HepG2 (cell line): Measurements from ENCODE around the gene VPS18. TPM values are rescaled to one million over a fixed set of nuclear protein-coding genes. Genes with fewer than 3 reads are reported as not detected.

Experiments
- GFI1 ChIP-seq: sonication (generic); formaldehyde crosslinking; IDR thresholded peaks from 2 replicates; pipeline ENCODE4 v1.5.0; 2020; ENCODE audit warnings: missing genetic modification reagents, mild to moderate bottlenecking, borderline replicate concordance
- ISL2 ChIP-seq: sonication (generic); formaldehyde crosslinking; IDR thresholded peaks from 2 replicates; pipeline ENCODE4 v1.5.0; 2020; ENCODE audit warnings: missing genetic modification reagents
- SRY ChIP-seq: sonication (generic); formaldehyde crosslinking; IDR thresholded peaks from 2 replicates; pipeline ENCODE4 v1.8.0; 2022; ENCODE audit warnings: mild to moderate bottlenecking, missing genetic modification reagents
- polyA plus RNA-seq, 8 experiments: library from polyadenylated mRNA; depleted of rRNA in 3 of 8; stranded (reverse) in 7 of 8; unstranded in 1 of 8; fragments of >200 nt; fragmentation: Illumina TruSeq in 4 of 8; extraction: Trizol in 4 of 8; gene quantifications; 2 replicates each; pipeline versions ENCODE4 v1.2.1 to v1.2.3, GENCODE V29; 2011 to 2016; ENCODE audit warnings: low read depth in 4 of 8, missing spikeins in 1 of 8, mixed read lengths in 1 of 8; ENCODE audit not compliant: insufficient read depth in 1 of 8
- total RNA-seq, 5 experiments: library from RNA; depleted of rRNA; stranded (reverse); fragments of >200 nt; fragmentation: Illumina TruSeq; extraction: Trizol; gene quantifications; 2 replicates each; pipeline ENCODE4 v1.2.3, GENCODE V29; 2016; ENCODE audit warnings: low read depth in 1 of 5
- TF ChIP-seq, protein P1 (sequence below): sonication (generic); formaldehyde crosslinking; IDR thresholded peaks from 2 replicates; pipeline ENCODE4 v1.4.0; 2020; ENCODE audit warnings: missing genetic modification reagents
- TF ChIP-seq, protein P2 (sequence below): sonication (generic); formaldehyde crosslinking; IDR thresholded peaks from 2 replicates; pipeline ENCODE4 v1.4.0; 2020; ENCODE audit warnings: missing genetic modification reagents, borderline replicate concordance

Gene VPS18
- total and polyA plus RNA-seq, 2 of the 13 experiments (the other 11 are each of a cell fraction or from before 2014, with no cell fraction given) = 5.8 to 17.0 TPM

DNA sequence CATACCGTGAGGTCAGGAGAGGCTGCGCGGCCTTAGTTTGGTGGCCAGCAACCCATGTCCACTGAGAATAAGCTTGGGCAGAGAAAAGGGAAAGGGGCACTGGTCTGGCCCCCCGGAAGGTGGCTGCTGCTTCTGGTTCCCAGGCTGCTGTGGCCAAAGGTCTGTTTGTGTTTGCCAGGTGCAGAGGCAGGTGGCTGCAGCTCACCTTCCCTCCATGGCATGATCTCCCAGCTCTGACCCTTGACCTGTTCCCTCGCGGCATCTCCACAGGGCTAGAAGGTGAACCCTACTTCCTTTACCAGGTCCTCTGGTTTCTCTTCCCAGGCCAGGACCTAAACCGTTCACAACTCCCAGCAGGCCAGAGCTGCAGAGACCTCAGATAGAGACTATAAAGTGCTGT lies 13.8 kb downstream of the VPS18 start (continued):
- TF ChIP-seq ISL2 (CRISPR knock-in tag) (no peak), GFI1 (no peak), SRY (no peak)
- TF ChIP-seq, protein P1, sequence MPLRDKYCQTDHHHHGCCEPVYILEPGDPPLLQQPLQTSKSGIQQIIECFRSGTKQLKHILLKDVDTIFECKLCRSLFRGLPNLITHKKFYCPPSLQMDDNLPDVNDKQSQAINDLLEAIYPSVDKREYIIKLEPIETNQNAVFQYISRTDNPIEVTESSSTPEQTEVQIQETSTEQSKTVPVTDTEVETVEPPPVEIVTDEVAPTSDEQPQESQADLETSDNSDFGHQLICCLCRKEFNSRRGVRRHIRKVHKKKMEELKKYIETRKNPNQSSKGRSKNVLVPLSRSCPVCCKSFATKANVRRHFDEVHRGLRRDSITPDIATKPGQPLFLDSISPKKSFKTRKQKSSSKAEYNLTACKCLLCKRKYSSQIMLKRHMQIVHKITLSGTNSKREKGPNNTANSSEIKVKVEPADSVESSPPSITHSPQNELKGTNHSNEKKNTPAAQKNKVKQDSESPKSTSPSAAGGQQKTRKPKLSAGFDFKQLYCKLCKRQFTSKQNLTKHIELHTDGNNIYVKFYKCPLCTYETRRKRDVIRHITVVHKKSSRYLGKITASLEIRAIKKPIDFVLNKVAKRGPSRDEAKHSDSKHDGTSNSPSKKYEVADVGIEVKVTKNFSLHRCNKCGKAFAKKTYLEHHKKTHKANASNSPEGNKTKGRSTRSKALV (CRISPR knock-in tag) = no peak
- TF ChIP-seq, protein P2, sequence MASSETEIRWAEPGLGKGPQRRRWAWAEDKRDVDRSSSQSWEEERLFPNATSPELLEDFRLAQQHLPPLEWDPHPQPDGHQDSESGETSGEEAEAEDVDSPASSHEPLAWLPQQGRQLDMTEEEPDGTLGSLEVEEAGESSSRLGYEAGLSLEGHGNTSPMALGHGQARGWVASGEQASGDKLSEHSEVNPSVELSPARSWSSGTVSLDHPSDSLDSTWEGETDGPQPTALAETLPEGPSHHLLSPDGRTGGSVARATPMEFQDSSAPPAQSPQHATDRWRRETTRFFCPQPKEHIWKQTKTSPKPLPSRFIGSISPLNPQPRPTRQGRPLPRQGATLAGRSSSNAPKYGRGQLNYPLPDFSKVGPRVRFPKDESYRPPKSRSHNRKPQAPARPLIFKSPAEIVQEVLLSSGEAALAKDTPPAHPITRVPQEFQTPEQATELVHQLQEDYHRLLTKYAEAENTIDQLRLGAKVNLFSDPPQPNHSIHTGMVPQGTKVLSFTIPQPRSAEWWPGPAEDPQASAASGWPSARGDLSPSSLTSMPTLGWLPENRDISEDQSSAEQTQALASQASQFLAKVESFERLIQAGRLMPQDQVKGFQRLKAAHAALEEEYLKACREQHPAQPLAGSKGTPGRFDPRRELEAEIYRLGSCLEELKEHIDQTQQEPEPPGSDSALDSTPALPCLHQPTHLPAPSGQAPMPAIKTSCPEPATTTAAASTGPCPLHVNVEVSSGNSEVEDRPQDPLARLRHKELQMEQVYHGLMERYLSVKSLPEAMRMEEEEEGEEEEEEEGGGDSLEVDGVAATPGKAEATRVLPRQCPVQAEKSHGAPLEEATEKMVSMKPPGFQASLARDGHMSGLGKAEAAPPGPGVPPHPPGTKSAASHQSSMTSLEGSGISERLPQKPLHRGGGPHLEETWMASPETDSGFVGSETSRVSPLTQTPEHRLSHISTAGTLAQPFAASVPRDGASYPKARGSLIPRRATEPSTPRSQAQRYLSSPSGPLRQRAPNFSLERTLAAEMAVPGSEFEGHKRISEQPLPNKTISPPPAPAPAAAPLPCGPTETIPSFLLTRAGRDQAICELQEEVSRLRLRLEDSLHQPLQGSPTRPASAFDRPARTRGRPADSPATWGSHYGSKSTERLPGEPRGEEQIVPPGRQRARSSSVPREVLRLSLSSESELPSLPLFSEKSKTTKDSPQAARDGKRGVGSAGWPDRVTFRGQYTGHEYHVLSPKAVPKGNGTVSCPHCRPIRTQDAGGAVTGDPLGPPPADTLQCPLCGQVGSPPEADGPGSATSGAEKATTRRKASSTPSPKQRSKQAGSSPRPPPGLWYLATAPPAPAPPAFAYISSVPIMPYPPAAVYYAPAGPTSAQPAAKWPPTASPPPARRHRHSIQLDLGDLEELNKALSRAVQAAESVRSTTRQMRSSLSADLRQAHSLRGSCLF (CRISPR knock-in tag) = no peak
